BLaER1 treated with 17β-estradiol and CSF1 and Interleukin-3, amounts not matched to agents 10 nM and 100 nM (cell line): Measurements from ENCODE around the gene L3MBTL4.

ENCODE experiments used
- H3K27ac ChIP-seq, 11 experiments: shearing (Covaris generic); formaldehyde crosslinking; 2 replicates each; pipeline ENCODE4 v1.8.1; 2022
- H3K27me3 ChIP-seq, 11 experiments: shearing (Covaris generic); formaldehyde crosslinking; 2 replicates each; pipeline ENCODE4 v1.8.1; 2022
- H3K36me3 ChIP-seq, 11 experiments: shearing (Covaris generic); formaldehyde crosslinking; 2 replicates each; pipeline ENCODE4 v1.8.1; 2022
- H3K4me1 ChIP-seq, 10 experiments: shearing (Covaris generic); formaldehyde crosslinking; 2 replicates each; pipeline ENCODE4 v1.8.1; 2022
- H3K4me2 ChIP-seq, 11 experiments: shearing (Covaris generic); formaldehyde crosslinking; 2 replicates each; pipeline ENCODE4 v1.8.1; 2022
- H3K4me3 ChIP-seq, 10 experiments: shearing (Covaris generic); formaldehyde crosslinking; 2 replicates each; pipeline ENCODE4 v1.8.1; 2022
- H3K9ac ChIP-seq, 11 experiments: shearing (Covaris generic); formaldehyde crosslinking; 2 replicates each; pipeline ENCODE4 v1.8.1; 2022
- H3K9me3 ChIP-seq, 11 experiments: shearing (Covaris generic); formaldehyde crosslinking; replicated peaks in 1 of 11; 2 replicates each; pipeline ENCODE4 v1.8.1; 2022
- H4K20me1 ChIP-seq, 11 experiments: shearing (Covaris generic); formaldehyde crosslinking; 2 replicates each; pipeline ENCODE4 v1.8.1; 2022
- Cebpa-rat ChIP-seq, 11 experiments: shearing (Covaris generic); IDR thresholded peaks; 2 replicates each; pipeline ENCODE4 v1.8.1; 2022

Gene L3MBTL4

DNA sequence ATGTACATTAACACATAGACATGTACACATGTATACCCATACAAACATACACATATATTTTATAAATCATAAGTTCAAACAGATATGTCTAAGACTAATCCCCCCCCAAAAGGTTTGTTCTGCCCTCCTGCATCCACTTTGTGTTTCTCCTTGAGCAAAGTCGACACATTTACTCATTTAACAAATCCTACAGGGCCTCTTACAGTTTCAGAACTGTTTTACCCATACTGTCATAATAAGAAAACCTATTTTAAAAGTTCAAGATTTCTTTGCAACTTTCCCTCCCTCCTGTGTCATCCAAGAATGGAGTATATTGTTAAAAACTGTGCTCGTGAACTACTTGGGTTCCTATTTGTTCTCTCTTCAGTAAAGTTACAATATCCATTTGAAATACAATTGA, 166.7 kb downstream of the L3MBTL4 start:
- Histone ChIP-seq H3K9me3 (peaks cover 0 to 15% (median 13%) of the 10 kb centered on the region in 11 experiments; a peak in 18 of 22 replicates), H3K27me3 (no peaks in the 10 kb centered on the region), H3K4me2 (no peak overlapping the region), H3K27ac (no peak overlapping the region), H3K4me3 (no peak overlapping the region), H3K9ac (no peak overlapping the region), H3K4me1 (peaks cover 19 to 26% (median 24%) of the 10 kb centered on the region in 10 experiments), H3K36me3 (peaks cover 0 to 9% (median 0%) of the 10 kb centered on the region in 11 experiments; a peak in 2 of 22 replicates), H4K20me1 (no peaks in the 10 kb centered on the region)
- TF ChIP-seq Cebpa-rat (IDR thresholded peaks at IDR 0.05) = no peak

DNA sequence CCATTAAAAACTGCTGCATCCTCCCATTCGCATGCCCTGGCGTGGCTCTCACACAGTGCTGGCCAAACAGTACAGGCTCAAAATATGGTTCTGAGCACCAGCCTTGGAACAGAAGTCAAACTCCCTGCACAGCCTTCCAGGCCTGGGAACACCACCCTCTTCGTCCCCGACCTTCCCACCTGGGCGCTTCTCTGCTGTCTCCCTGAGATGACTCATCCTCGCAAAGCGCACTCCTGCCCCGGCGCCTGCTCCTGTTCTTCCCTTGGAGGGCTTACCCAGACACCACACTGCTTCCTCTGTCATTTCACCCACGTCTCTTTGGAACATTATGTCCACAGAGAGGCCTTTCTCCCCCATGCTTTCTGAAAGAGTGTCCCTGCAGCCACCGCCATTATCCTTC, 172.7 kb downstream of the L3MBTL4 start:
- no peak overlapping the region for H3K4me2 ChIP-seq
- no peak overlapping the region for H3K27ac ChIP-seq
- H3K36me3 ChIP-seq = peaks cover 0 to 10% (median 0%) of the 10 kb centered on the region in 11 experiments; a peak in 5 of 22 replicates
- H4K20me1 ChIP-seq = no peaks in the 10 kb centered on the region
- no peaks in the 10 kb centered on the region for H3K9me3 ChIP-seq
- no peak overlapping the region for H3K9ac ChIP-seq
- no peaks in the 10 kb centered on the region for H3K4me1 ChIP-seq
- no peaks in the 10 kb centered on the region for H3K27me3 ChIP-seq
- no peak for TF ChIP-seq Cebpa-rat (IDR thresholded peaks at IDR 0.05)
- H3K4me3 ChIP-seq = no peak overlapping the region

DNA sequence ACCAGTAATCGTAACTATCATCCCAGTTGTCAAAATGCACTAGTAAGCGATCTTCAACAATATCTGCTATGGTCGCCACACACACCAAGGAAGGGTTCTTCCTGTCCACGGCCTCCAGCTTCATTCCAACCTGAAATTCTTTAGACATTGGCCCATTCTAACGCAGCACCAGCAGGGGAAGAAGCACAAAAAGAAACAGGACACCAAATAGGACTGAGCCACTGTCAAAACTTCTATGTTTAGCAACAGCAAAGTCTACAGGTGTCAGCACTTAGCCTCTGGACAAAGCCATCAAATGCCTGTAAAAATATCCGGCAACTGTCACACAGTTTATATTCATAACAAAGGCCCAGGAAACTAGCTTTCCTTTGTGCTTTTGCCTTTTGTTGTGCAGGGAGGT, 175.0 kb downstream of the L3MBTL4 start:
- H4K20me1 ChIP-seq = no peaks in the 10 kb centered on the region
- H3K4me3 ChIP-seq = no peak overlapping the region
- peaks cover 0 to 10% (median 0%) of the 10 kb centered on the region in 11 experiments; a peak in 6 of 22 replicates for H3K36me3 ChIP-seq
- no peak for TF ChIP-seq Cebpa-rat (IDR thresholded peaks at IDR 0.05)
- no peak overlapping the region for H3K27ac ChIP-seq
- no peaks in the 10 kb centered on the region for H3K4me1 ChIP-seq
- no peaks in the 10 kb centered on the region for H3K27me3 ChIP-seq
- no peak overlapping the region for H3K9ac ChIP-seq
- H3K4me2 ChIP-seq = no peak overlapping the region
- H3K9me3 ChIP-seq = peaks cover 0 to 8% (median 6%) of the 10 kb centered on the region in 11 experiments; a peak in 9 of 22 replicates

DNA sequence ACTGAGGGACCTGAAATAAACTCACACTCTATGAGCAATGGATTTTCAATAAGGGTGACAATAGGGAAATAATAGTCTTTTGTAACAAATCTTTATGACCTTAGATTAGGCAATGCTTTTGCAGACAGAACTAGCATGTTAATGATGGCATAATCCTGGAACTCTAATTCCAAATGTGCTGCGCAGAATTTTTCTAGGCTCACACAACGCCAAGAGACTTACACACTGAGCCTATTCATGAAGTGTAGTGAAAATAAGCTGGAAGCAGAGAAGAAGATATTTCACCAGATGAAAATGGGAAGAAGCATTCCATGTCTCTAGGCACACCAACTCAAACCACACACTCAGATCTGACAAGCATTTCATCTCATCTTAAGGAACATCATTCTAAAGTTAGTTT, 178.5 kb downstream of the L3MBTL4 start:
- Histone ChIP-seq H3K36me3 (peaks cover 0 to 10% (median 0%) of the 10 kb centered on the region in 11 experiments; a peak in 5 of 22 replicates), H3K27me3 (no peaks in the 10 kb centered on the region), H3K27ac (no peak overlapping the region), H3K4me1 (no peaks in the 10 kb centered on the region), H3K9me3 (peaks cover 0 to 25% (median 11%) of the 10 kb centered on the region in 11 experiments; a peak in 10 of 22 replicates), H3K4me2 (no peak overlapping the region), H4K20me1 (no peaks in the 10 kb centered on the region), H3K4me3 (no peak overlapping the region), H3K9ac (no peak overlapping the region)
- no peak for TF ChIP-seq Cebpa-rat (IDR thresholded peaks at IDR 0.05)

DNA sequence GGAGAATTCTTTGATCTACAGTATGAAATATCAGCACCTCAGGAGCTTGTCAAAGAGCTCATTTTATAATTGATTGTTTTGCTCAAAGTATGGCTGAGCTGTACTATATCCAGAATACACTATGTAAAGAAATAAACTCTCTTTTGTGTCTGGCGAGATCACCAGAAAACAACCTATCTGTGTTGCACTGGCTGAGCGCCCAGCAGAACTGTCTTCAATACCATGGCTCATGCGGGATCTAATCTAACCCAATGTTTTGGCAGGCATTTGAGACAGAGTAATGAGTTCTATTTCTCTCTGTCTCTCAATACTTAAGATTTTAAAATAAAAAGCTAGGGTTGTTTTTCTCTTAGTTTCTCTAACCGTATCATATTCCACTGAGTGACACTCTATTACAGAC, 192.4 kb downstream of the L3MBTL4 start:
- no peaks in the 10 kb centered on the region for H3K4me1 ChIP-seq
- peaks cover 12 to 16% (median 14%) of the 10 kb centered on the region in 11 experiments; a peak in 21 of 22 replicates for H3K9me3 ChIP-seq
- no peak overlapping the region for H3K9ac ChIP-seq
- H3K27ac ChIP-seq = no peak overlapping the region
- H3K4me2 ChIP-seq = no peak overlapping the region
- peaks cover 0 to 14% (median 0%) of the 10 kb centered on the region in 11 experiments; a peak in 8 of 22 replicates for H3K36me3 ChIP-seq
- no peaks in the 10 kb centered on the region for H3K27me3 ChIP-seq
- H4K20me1 ChIP-seq = no peaks in the 10 kb centered on the region
- no peak overlapping the region for H3K4me3 ChIP-seq
- no peak for TF ChIP-seq Cebpa-rat (IDR thresholded peaks at IDR 0.05)

GRCh38 chr18:6221602-6222014, 193.1 kb downstream of the L3MBTL4 start:
- Histone ChIP-seq H3K4me1 (no peaks in the 10 kb centered on the region), H4K20me1 (no peaks in the 10 kb centered on the region), H3K4me2 (no peak overlapping the region), H3K27me3 (no peaks in the 10 kb centered on the region), H3K9ac (no peak overlapping the region), H3K4me3 (no peak overlapping the region), H3K9me3 (peaks cover 12 to 16% (median 14%) of the 10 kb centered on the region in 11 experiments; a peak in 21 of 22 replicates), H3K27ac (no peak overlapping the region), H3K36me3 (peaks cover 0 to 14% (median 0%) of the 10 kb centered on the region in 11 experiments; a peak in 8 of 22 replicates)
- no peak for TF ChIP-seq Cebpa-rat (IDR thresholded peaks at IDR 0.05)

- TF ChIP-seq Cebpa-rat (IDR thresholded peaks at IDR 0.05) = no peak
- H3K4me2 ChIP-seq = no peak overlapping the region
- no peak overlapping the region for H3K4me3 ChIP-seq
- no peak overlapping the region for H3K27ac ChIP-seq
- H3K36me3 ChIP-seq = peaks cover 0 to 10% (median 0%) of the 10 kb centered on the region in 11 experiments; a peak in 5 of 22 replicates
- no peaks in the 10 kb centered on the region for H3K4me1 ChIP-seq
- peaks cover under 1 to 7% (median 3%) of the 10 kb centered on the region in 11 experiments; a peak in 14 of 22 replicates for H3K9me3 ChIP-seq
- H3K27me3 ChIP-seq = no peaks in the 10 kb centered on the region
- no peak overlapping the region for H3K9ac ChIP-seq
- H4K20me1 ChIP-seq = no peaks in the 10 kb centered on the region
These were observed 194.6 kb downstream of the L3MBTL4 start for GRCh38 chr18:6220129-6220528.

- Histone ChIP-seq H3K27ac (no peak overlapping the region), H3K4me1 (no peaks in the 10 kb centered on the region), H3K9me3 (no peaks in the 10 kb centered on the region), H3K36me3 (peaks cover 0 to 10% (median 0%) of the 10 kb centered on the region in 11 experiments; a peak in 2 of 22 replicates), H3K27me3 (no peaks in the 10 kb centered on the region), H3K9ac (no peak overlapping the region), H3K4me2 (no peak overlapping the region), H4K20me1 (no peaks in the 10 kb centered on the region), H3K4me3 (no peak overlapping the region)
- TF ChIP-seq Cebpa-rat (IDR thresholded peaks at IDR 0.05) = no peak
These were observed 195.5 kb downstream of the L3MBTL4 start for GRCh38 chr18:6219116-6219717.

DNA sequence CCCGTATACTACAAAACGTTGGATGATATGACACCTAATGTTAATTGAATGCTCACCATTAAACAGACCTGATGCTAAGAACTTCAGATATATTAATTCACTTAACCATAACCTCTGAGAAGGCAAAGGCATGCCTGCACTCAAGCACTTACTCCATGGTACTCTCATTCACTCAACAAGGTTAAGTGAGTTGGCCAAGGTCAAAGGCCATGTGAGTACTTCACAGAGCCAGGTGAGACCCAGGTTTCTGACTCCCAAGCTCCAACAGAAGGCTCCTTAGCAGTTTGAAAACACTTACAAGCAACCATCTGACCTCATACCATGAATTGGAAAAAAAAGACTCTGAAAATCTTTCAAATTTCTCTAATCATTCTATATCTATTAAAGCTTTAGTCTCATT, 198.8 kb downstream of the L3MBTL4 start:
- H3K9ac ChIP-seq = no peak overlapping the region
- TF ChIP-seq Cebpa-rat (IDR thresholded peaks at IDR 0.05) = no peak
- peaks cover 0 to 10% (median 0%) of the 10 kb centered on the region in 11 experiments; a peak in 2 of 22 replicates for H3K36me3 ChIP-seq
- no peak overlapping the region for H3K4me2 ChIP-seq
- no peak overlapping the region for H3K27ac ChIP-seq
- no peaks in the 10 kb centered on the region for H4K20me1 ChIP-seq
- H3K27me3 ChIP-seq = no peaks in the 10 kb centered on the region
- no peak overlapping the region for H3K4me3 ChIP-seq
- no peaks in the 10 kb centered on the region for H3K9me3 ChIP-seq
- H3K4me1 ChIP-seq = no peaks in the 10 kb centered on the region

- Histone ChIP-seq H3K4me1 (no peaks in the 10 kb centered on the region), H4K20me1 (no peaks in the 10 kb centered on the region), H3K36me3 (no peaks in the 10 kb centered on the region), H3K27me3 (no peaks in the 10 kb centered on the region), H3K27ac (no peak overlapping the region), H3K9me3 (no peaks in the 10 kb centered on the region), H3K9ac (no peak overlapping the region), H3K4me2 (no peak overlapping the region), H3K4me3 (no peak overlapping the region)
- no peak for TF ChIP-seq Cebpa-rat (IDR thresholded peaks at IDR 0.05)
These were observed 203.6 kb downstream of the L3MBTL4 start for GRCh38 chr18:6211174-6211504.
